ENCODE measurements around the gene ARHGAP19. TPM values are rescaled to one million over a fixed set of nuclear protein-coding genes. Genes with fewer than 3 reads are reported as not detected.
A peak's percentile ranks its signal among the peaks of the same experiment; 100 is the strongest.

The ARHGAP19 gene
- total and polyA plus RNA-seq, 2 of the 8 experiments (the other 6 are each of a cell fraction or from before 2014, with no cell fraction given), result 13.3 to 32.1 TPM

- ChIA-PET POLR2A (ENCODE audit: partially characterized antibody) (interaction anchor here (0.6 to 5.4 kb wide), 5 partner anchors 11 to 69 kb away, joined by 3 to 61 read pairs (median 5); partner anchors contain the start of gene FRAT1), CTCF (ENCODE audit: partially characterized antibody) (interaction anchor here (0.6 to 1.9 kb wide), 5 partner anchors 8 to 133 kb away, joined by 3 to 11 read pairs (median 3); no protein-coding TSS in a partner anchor)
- no peak overlapping the region for H3K56ac ChIP-seq (replicated peaks; ENCODE audit: insufficient read length, low read depth, low read length)
- no peak overlapping the region for H2BK12ac ChIP-seq (ENCODE audit: low read depth, low read length)
- no peak overlapping the region for H4K91ac ChIP-seq (replicated peaks; ENCODE audit: insufficient read length, low read length)
- no peak overlapping the region for H2BK120ac ChIP-seq (replicated peaks; ENCODE audit: low read depth, low read length)
- no peak overlapping the region for H3K18ac ChIP-seq (ENCODE audit: extremely low read depth, low read length)
- H2BK20ac ChIP-seq (ENCODE audit: low read length), result no peak overlapping the region
- H3K4me1 ChIP-seq (replicated peaks in 1 of 4; ENCODE audit: control insufficient read depth in 3 of 4, insufficient read depth in 4 of 4, low read length in 3 of 4), result peaks cover 3 to 14% (median 7%) of the 10 kb centered on the region in 4 experiments
- 95% methylated on average over 5 of the region's 5 CpGs; no CpG with 5 or more reads in 1 of the 2 experiments for WGBS, 2 experiments (ENCODE audit: extremely low coverage in 1 of 2, insufficient coverage in 1 of 2, insufficient read length in 1 of 2, insufficient replicate concordance in 2 of 2, low coverage in 1 of 2, low lambda C conversion rate in 2 of 2, missing lambda C conversion rate in 1 of 2)
- no peak for TF ChIP-seq POLR2AphosphoS5 (IDR thresholded peaks at IDR 0.05; ENCODE audit: low read depth, low read length)
- no peak for TF ChIP-seq GTF2F1 (IDR thresholded peaks at IDR 0.05; ENCODE audit: borderline replicate concordance, low read depth, low read length)
- no peak for TF ChIP-seq TBP (IDR thresholded peaks at IDR 0.05; ENCODE audit: low read depth, low read length)
- TF ChIP-seq CHD1 (IDR thresholded peaks at IDR 0.05; ENCODE audit: low read depth, low read length), result no peak
- no peak for TF ChIP-seq JUND (IDR thresholded peaks at IDR 0.05; ENCODE audit: low read length)
- no peak for TF ChIP-seq YY1 (IDR thresholded peaks at IDR 0.05; ENCODE audit: low read depth, low read length)
- no peak for TF ChIP-seq SAP30 (IDR thresholded peaks at IDR 0.05; ENCODE audit: insufficient read depth, insufficient replicate concordance, low read length)
- no peak for TF ChIP-seq USF2 (IDR thresholded peaks at IDR 0.05; ENCODE audit: low read length)
- TF ChIP-seq TAF7 (optimal IDR thresholded peaks at IDR 0.05; ENCODE audit: borderline replicate concordance, low read depth, low read length), result no peak
- no peak overlapping the region for H3K4me3 ChIP-seq (ENCODE audit: extremely low read depth in 1 of 4, insufficient read depth in 2 of 4, low read depth in 3 of 4, low read length in 4 of 4)
- H4K20me1 ChIP-seq (replicated peaks in 1 of 2; ENCODE audit: control insufficient read depth in 1 of 2, insufficient read depth in 2 of 2, low read length in 2 of 2), result peaks cover 14 to 20% of the 10 kb centered on the region in 2 experiments
- H4K5ac ChIP-seq (ENCODE audit: insufficient read length, low read depth, low read length), result no peak overlapping the region
- FAIRE-seq (no peak), DNase-seq (ENCODE audit: low read depth in 1 of 2, low spot score in 2 of 2) (no peak)
- peak overlapping the region; percentile 35 to 96; a peak in 3 of 4 replicates for H3K4me2 ChIP-seq (ENCODE audit: insufficient read depth in 1 of 2, low read depth in 2 of 2, low read length in 2 of 2)
- H3K9ac ChIP-seq (replicated peaks in 1 of 4; ENCODE audit: extremely low read depth in 1 of 4, low read depth in 3 of 4, low read length in 3 of 4), result no peak overlapping the region
- no peak overlapping the region for H3K14ac ChIP-seq (ENCODE audit: insufficient read length)
- peaks cover 20% of the 10 kb centered on the region for H3K23me2 ChIP-seq (ENCODE audit: low read depth, low read length)
- H3K36me3 ChIP-seq (ENCODE audit: control insufficient read depth in 2 of 4, insufficient read depth in 4 of 4, low read length in 3 of 4), result peaks cover 2 to 37% (median 7%) of the 10 kb centered on the region in 4 experiments; a peak in 5 of 8 replicates
- H3K79me2 ChIP-seq (ENCODE audit: control insufficient read depth in 1 of 2, insufficient read depth in 2 of 2, low read length in 2 of 2), result peaks cover 29 to 57% of the 10 kb centered on the region in 2 experiments
- H2BK5ac ChIP-seq (ENCODE audit: low read depth, low read length), result no peak overlapping the region
- H2BK15ac ChIP-seq (ENCODE audit: low read length), result no peak overlapping the region
- no peak overlapping the region for H3K4ac ChIP-seq (replicated peaks; ENCODE audit: insufficient read length, low read depth, low read length)
- H3K9me3 ChIP-seq (ENCODE audit: insufficient read depth in 2 of 2, low read depth in 1 of 2, low read length in 1 of 2), result no peaks in the 10 kb centered on the region
- no peak overlapping the region for H2AK5ac ChIP-seq (ENCODE audit: low read depth, low read length)
- no peak overlapping the region for H4K8ac ChIP-seq (ENCODE audit: extremely low read depth, insufficient read depth, low read length)
- no peak overlapping the region for H3K27ac ChIP-seq (ENCODE audit: low read depth, low read length)
- H2AFZ ChIP-seq (ENCODE audit: low read length), result no peak overlapping the region
- no peak overlapping the region for H3K23ac ChIP-seq (ENCODE audit: insufficient read length)
- H3K27me3 ChIP-seq (replicated peaks in 1 of 4; ENCODE audit: control insufficient read depth in 3 of 4, extremely low read depth in 1 of 4, insufficient read depth in 3 of 4, low read length in 3 of 4), result no peaks in the 10 kb centered on the region
- peaks cover 7% of the 10 kb centered on the region; the same call in 1 of the 2 replicates for H3K79me1 ChIP-seq (ENCODE audit: low read depth, low read length)
Measured at GRCh38 chr10:97329766-97330165, 37.3 kb upstream of the ARHGAP19 start.
